SH-SY5Y (cell line): Measurements from ENCODE around the gene CPO.
A peak's percentile ranks its signal among the peaks of the same experiment; 100 is the strongest.

Experiments used
- GATA2 ChIP-seq: IDR thresholded peaks from 2 replicates; pipeline ENCODE4 v1.6.1; 2011; ENCODE audit warnings: mild to moderate bottlenecking, low read depth, low read length
- GATA3 ChIP-seq: IDR thresholded peaks from 2 replicates; pipeline ENCODE4 v1.6.1; 2011; ENCODE audit warnings: low read depth, mild to moderate bottlenecking, low read length, moderate library complexity

The CPO gene

GRCh38 chr2:206939340-206939739 is at the start of gene CPO:
Gene CPO (plus strand): TSS chr2:206939518. CDS start chr2:206939600, 82 bp downstream.
- TF ChIP-seq GATA2: no peak
- TF ChIP-seq GATA3: no peak

GRCh38 chr2:206890179-206890578 is 49.1 kb upstream of the CPO start:
- TF ChIP-seq GATA2 (no peak), GATA3 (no peak)

- TF ChIP-seq GATA3 (no peak), GATA2 (no peak)
Measured at GRCh38 chr2:206890926-206891325, 48.4 kb upstream of the CPO start.

GRCh38 chr2:206915121-206915520 is 24.2 kb upstream of the CPO start:
- no peak for TF ChIP-seq GATA3

- TF ChIP-seq GATA2 (no peak), GATA3 (no peak)
Measured at GRCh38 chr2:206918263-206918662, 21.1 kb upstream of the CPO start.

GRCh38 chr2:206920310-206920709 is 19.0 kb upstream of the CPO start:
- TF ChIP-seq GATA2 (no peak), GATA3 (no peak)

GRCh38 chr2:206920951-206921350 is 18.4 kb upstream of the CPO start:
- TF ChIP-seq GATA3 (no peak), GATA2 (no peak)

- no peak for TF ChIP-seq GATA3
- TF ChIP-seq GATA2: no peak
Measured at GRCh38 chr2:206921529-206921928, 17.8 kb upstream of the CPO start.

GRCh38 chr2:206935991-206936842 is 3.1 kb upstream of the CPO start:
- TF ChIP-seq GATA3 (no peak), GATA2 (no peak)

- TF ChIP-seq GATA2 (peak; percentile 76; the same call in 1 of the 2 replicates), GATA3 (no peak)
Measured at GRCh38 chr2:206936843-206937230, 2.5 kb upstream of the CPO start.

- TF ChIP-seq GATA3 (no peak), GATA2 (no peak)
Measured at GRCh38 chr2:206937555-206937954, 1.8 kb upstream of the CPO start.

GRCh38 chr2:206940546-206940945 is 1.2 kb downstream of the CPO start:
- no peak for TF ChIP-seq GATA2
- no peak for TF ChIP-seq GATA3

GRCh38 chr2:206942592-206943478 is 3.5 kb downstream of the CPO start:
- no peak for TF ChIP-seq GATA2
- TF ChIP-seq GATA3: no peak

GRCh38 chr2:206955253-206955652 is 15.9 kb downstream of the CPO start:
- no peak for TF ChIP-seq GATA2
- TF ChIP-seq GATA3: no peak
